K562 (cell line): ENCODE data around the gene MYOCD. TPM values are rescaled to one million over a fixed set of nuclear protein-coding genes. Genes with fewer than 3 reads are reported as not detected.

Experiments
- ATAC-seq: fragments of 200-7000 bp; cut with Tn5 transposase; 3 replicates; pipeline ENCODE4 v1.9.1; 2020; ENCODE audit warnings: moderate library complexity
- BruUV-seq: library from RNA; stranded (reverse); fragments of 400-500 nt; replicated peaks from 2 replicates; lab custom pipeline; 2021; lab: Mats Ljungman, UMichigan
- CTCF ChIA-PET: fragments of 300-600 bp; formaldehyde crosslinking; extraction: SDS; loops from one replicate; lab custom pipeline; 2021; ENCODE audit warnings: low intra/inter-chr PET ratio; lab: Yijun Ruan, JAX
- POLR2A ChIA-PET: fragments of 300-600, 350-650 bp; sonication (Branson Sonifier 250); formaldehyde crosslinking; extraction: SDS; loops from one replicate; lab custom pipeline; 2021; ENCODE audit warnings: antibody characterized with exemption, inconsistent platforms; lab: Yijun Ruan, JAX
- DNase-seq, 4 experiments: peaks; one replicate each; pipeline versions ENCODE4 v3.0.0 to v3.0.0-alpha.2; 2011 to 2018; ENCODE audit warnings: low spot score in 3 of 4, mixed read lengths in 3 of 4; ENCODE audit errors: extremely low read depth in 1 of 4
- FAIRE-seq: peaks from 2 replicates; lab custom pipeline; 2011; peaks lifted over from hg19 to GRCh38; lab: Jason Lieb, UNC
- H2AFZ ChIP-seq: 2 replicates; pipeline ENCODE4 v1.6.0; 2011; ENCODE audit warnings: low read depth, low read length, control low read depth, inconsistent platforms
- H3K27ac ChIP-seq: fragments of 200-600 bp; 3 replicates; pipeline ENCODE4 v1.8.0; 2011; ENCODE audit warnings: low read depth, mild to moderate bottlenecking, control low read depth, inconsistent platforms, low read length, moderate library complexity, mixed read lengths; ENCODE audit errors: extremely low read depth
- H3K27me3 ChIP-seq, 2 experiments: fragments of 300-600 bp in 1 of 2; 2 replicates in 1 of 2; 3 replicates in 1 of 2; pipeline versions ENCODE4 v1.6.0 to v1.8.0; 2011; ENCODE audit warnings: inconsistent platforms in 2 of 2, low read length in 2 of 2, mild to moderate bottlenecking in 1 of 2, mixed read lengths in 1 of 2, moderate library complexity in 1 of 2; ENCODE audit not compliant: control insufficient read depth in 2 of 2, insufficient read depth in 2 of 2
- H3K36me3 ChIP-seq: fragments of 300-600 bp; 3 replicates; pipeline ENCODE4 v1.8.0; 2011; ENCODE audit warnings: mild to moderate bottlenecking, low read length, inconsistent platforms; ENCODE audit not compliant: control insufficient read depth, insufficient read depth
- H3K4me1 ChIP-seq, 2 experiments: fragments of 200-600 bp in 1 of 2; replicated peaks in 1 of 2; 2 replicates in 1 of 2; 3 replicates in 1 of 2; pipeline versions ENCODE4 v1.5.1 to v1.8.0; 2011; ENCODE audit warnings: inconsistent platforms in 2 of 2, low read length in 2 of 2, mild to moderate bottlenecking in 1 of 2, mixed read lengths in 1 of 2, moderate library complexity in 1 of 2; ENCODE audit not compliant: control insufficient read depth in 2 of 2, insufficient read depth in 2 of 2
- H3K4me2 ChIP-seq: 2 replicates; pipeline ENCODE4 v1.6.1; 2011; ENCODE audit warnings: low read length, control low read depth, inconsistent platforms, mixed read lengths; ENCODE audit not compliant: insufficient read depth
- H3K4me3 ChIP-seq: fragments of 200-600 bp; sonication (generic), shearing (Covaris generic); 2 replicates; pipeline ENCODE4 v1.5.1; 2016; ENCODE audit warnings: control low read depth, inconsistent platforms
- H3K79me2 ChIP-seq: fragments of 200-600 bp; 3 replicates; pipeline ENCODE4 v1.8.0; 2011; ENCODE audit warnings: low read length, inconsistent platforms; ENCODE audit not compliant: control insufficient read depth, insufficient read depth
- H3K9ac ChIP-seq, 2 experiments: 2 replicates each; pipeline versions ENCODE4 v1.6.0 to v1.6.1; 2011; ENCODE audit warnings: low read depth in 2 of 2, low read length in 2 of 2, control low read depth in 1 of 2, inconsistent platforms in 1 of 2, mild to moderate bottlenecking in 1 of 2, mixed read lengths in 1 of 2; ENCODE audit not compliant: insufficient read depth in 1 of 2
- H3K9me1 ChIP-seq: one replicate; pipeline ENCODE4 v1.6.0; 2011; ENCODE audit warnings: inconsistent platforms, mild to moderate bottlenecking, low read length, moderate library complexity; ENCODE audit not compliant: control insufficient read depth, insufficient read depth
- H3K9me3 ChIP-seq: replicated peaks from 2 replicates; pipeline ENCODE4 v1.5.1; 2011; ENCODE audit warnings: low read depth, low read length, inconsistent platforms; ENCODE audit not compliant: control insufficient read depth, insufficient read depth
- H4K20me1 ChIP-seq: replicated peaks from 2 replicates; pipeline ENCODE4 v1.6.1; 2011; ENCODE audit warnings: low read length, inconsistent platforms, mixed read lengths; ENCODE audit not compliant: control insufficient read depth, insufficient read depth
- HNRNPH1 ChIP-seq: fragments of 200-400 bp; formaldehyde crosslinking; optimal IDR thresholded peaks from 2 replicates; pipeline ENCODE3; 2017; ENCODE audit warnings: low read depth, mild to moderate bottlenecking, low read length, moderate library complexity
- POLR2AphosphoS5 ChIP-seq: IDR thresholded peaks from 2 replicates; pipeline ENCODE4 v1.6.1; 2011; ENCODE audit warnings: mild to moderate bottlenecking, low read depth, low read length, moderate library complexity; ENCODE audit not compliant: control insufficient read depth, insufficient read depth
- SMARCA4 ChIP-seq: fragments of 450-650 bp; IDR thresholded peaks from 2 replicates; pipeline ENCODE4 v1.6.1; 2016
- SNAPC5 ChIP-seq: fragments of 250-450 bp; sonication (Bioruptor Pico); IDR thresholded peaks from 2 replicates; pipeline ENCODE4 v1.8.0; 2021; ENCODE audit warnings: moderate library complexity, mild to moderate bottlenecking, inconsistent platforms
- SREBF2 ChIP-seq: sonication (generic); formaldehyde crosslinking; IDR thresholded peaks from 2 replicates; pipeline ENCODE4 v1.4.0; 2020; ENCODE audit warnings: mild to moderate bottlenecking, missing genetic modification reagents
- TAF15 ChIP-seq: fragments of 200-400 bp; formaldehyde crosslinking; IDR thresholded peaks from 2 replicates; pipeline ENCODE4 v1.6.1; 2017; ENCODE audit warnings: mild to moderate bottlenecking, low read depth, low read length, moderate library complexity
- TRIM28 ChIP-seq: fragments of 450-650 bp; IDR thresholded peaks from 2 replicates; pipeline ENCODE4 v1.6.1; 2017
- ZBTB43 ChIP-seq: sonication (generic); formaldehyde crosslinking; IDR thresholded peaks from 2 replicates; pipeline ENCODE4 v1.8.0; 2023; ENCODE audit warnings: mild to moderate bottlenecking, missing genetic modification reagents
- ZKSCAN8 ChIP-seq: fragments of 200-800 bp; sonication (Bioruptor generic); IDR thresholded peaks from 2 replicates; pipeline ENCODE4 v1.6.1; 2016; ENCODE audit warnings: missing genetic modification characterization, missing compliant biosample characterization
- WGBS: fragments of 100-300 bp; shearing (Covaris generic); methylation state at CpG from one replicate; pipeline ENCODE4 v1.1.6; 2016; ENCODE audit warnings: low coverage, mixed read lengths; ENCODE audit not compliant: insufficient coverage; ENCODE audit errors: missing lambda C conversion rate; 5-methylcytosine and 5-hydroxymethylcytosine counted together
- in situ Hi-C: fragments of 300-500 bp; cut with MboI; formaldehyde crosslinking; loops from 4 replicates; pipeline ENCODE4 v1.15.0; 2018; ENCODE audit warnings: inconsistent platforms, mixed read lengths
- intact Hi-C: fragments of 100-400 bp; cut with micrococcal nuclease; formaldehyde crosslinking; loops from 2 replicates; pipeline ENCODE4 v1.14.2; 2022
- polyA plus RNA-seq, 8 experiments: library from polyadenylated mRNA; depleted of rRNA in 4 of 8; stranded (reverse) in 5 of 8; unstranded in 3 of 8; fragments of >200 nt; fragmentation: Nextera tagmentation in 2 of 8; fragmentation: Illumina TruSeq in 1 of 8; extraction: Ambion mirVana in 2 of 8; extraction: Trizol in 1 of 8; gene quantifications; 2 replicates each; pipeline versions ENCODE4 v1.2.1 to v1.2.3, GENCODE V29; 2011 to 2014; ENCODE audit warnings: inconsistent platforms in 1 of 8, missing spikeins in 1 of 8
- total RNA-seq, 7 experiments: library from RNA; depleted of rRNA in 6 of 7; stranded (reverse); fragments of >200 nt in 6 of 7; fragmentation: Illumina TruSeq in 2 of 7; extraction: Trizol in 2 of 7; gene quantifications; 2 replicates each; pipeline versions ENCODE4 v1.2.1 to v1.2.3, GENCODE V29; 2011 to 2021; ENCODE audit warnings: low replicate concordance in 1 of 7
- TF ChIP-seq, protein P1 (sequence below): fragments of 250-450 bp; sonication (Bioruptor Pico); IDR thresholded peaks from 2 replicates; pipeline ENCODE4 v1.5.0; 2021; ENCODE audit warnings: mild to moderate bottlenecking, moderate library complexity

The MYOCD gene
- total and polyA plus RNA-seq, 9 of the 15 experiments (the other 6 are each of a cell fraction or from before 2014, with no cell fraction given): not detected

- ChIA-PET CTCF (no interaction called here), POLR2A (no interaction called here)
- 0% methylated on average over 3 of the region's 4 CpGs for WGBS
- H3K9me1 ChIP-seq: no peaks in the 10 kb centered on the region
- ATAC-seq: no peak
- no peaks in the 10 kb centered on the region for H3K36me3 ChIP-seq
- BruUV-seq: no TSS peak
- no peak overlapping the region for H3K4me3 ChIP-seq
- no peak overlapping the region for H3K9ac ChIP-seq
- no peak overlapping the region for H2AFZ ChIP-seq
- H3K4me1 ChIP-seq: no peaks in the 10 kb centered on the region
- intact Hi-C loops: no loop called here
- TF ChIP-seq TAF15 (no peak), HNRNPH1 (no peak), TRIM28 (no peak), ZBTB43 (CRISPR knock-in tag) (no peak), SREBF2 (no peak)
- no peaks in the 10 kb centered on the region for H3K9me3 ChIP-seq
- H3K27me3 ChIP-seq: no peaks in the 10 kb centered on the region
- no peak for DNase-seq
- no peak for FAIRE-seq
- no peak overlapping the region for H3K27ac ChIP-seq
- in situ Hi-C loops: no loop called here
- no peak overlapping the region for H3K4me2 ChIP-seq
- no peaks in the 10 kb centered on the region for H3K79me2 ChIP-seq
- H4K20me1 ChIP-seq: no peaks in the 10 kb centered on the region; the same call in 1 of the 2 replicates
These were observed 46.7 kb downstream of the MYOCD start for GRCh38 chr17:12712415-12712814.

GRCh38 chr17:12712941-12713340 lies 47.3 kb downstream of the MYOCD start:
- ChIA-PET CTCF (no interaction called here), POLR2A (no interaction called here)
- no peaks in the 10 kb centered on the region for H3K4me1 ChIP-seq
- H3K9ac ChIP-seq: no peak overlapping the region
- BruUV-seq: no TSS peak
- H2AFZ ChIP-seq: no peak overlapping the region
- no peaks in the 10 kb centered on the region for H3K9me1 ChIP-seq
- H3K27me3 ChIP-seq: no peaks in the 10 kb centered on the region
- no peaks in the 10 kb centered on the region for H3K79me2 ChIP-seq
- H3K36me3 ChIP-seq: no peaks in the 10 kb centered on the region
- no peak overlapping the region for H3K4me3 ChIP-seq
- in situ Hi-C loops: no loop called here
- no peak overlapping the region for H3K4me2 ChIP-seq
- no peak overlapping the region for H3K27ac ChIP-seq
- ATAC-seq (no peak), FAIRE-seq (no peak), DNase-seq (no peak)
- no peaks in the 10 kb centered on the region for H3K9me3 ChIP-seq
- 4% methylated on average over 3 of the region's 3 CpGs for WGBS
- H4K20me1 ChIP-seq: no peaks in the 10 kb centered on the region; the same call in 1 of the 2 replicates
- intact Hi-C loops: no loop called here
- TF ChIP-seq SMARCA4 (no peak), ZKSCAN8 (CRISPR knock-in tag) (no peak), SNAPC5 (CRISPR knock-in tag) (no peak), POLR2AphosphoS5 (no peak)
- TF ChIP-seq, protein P1, sequence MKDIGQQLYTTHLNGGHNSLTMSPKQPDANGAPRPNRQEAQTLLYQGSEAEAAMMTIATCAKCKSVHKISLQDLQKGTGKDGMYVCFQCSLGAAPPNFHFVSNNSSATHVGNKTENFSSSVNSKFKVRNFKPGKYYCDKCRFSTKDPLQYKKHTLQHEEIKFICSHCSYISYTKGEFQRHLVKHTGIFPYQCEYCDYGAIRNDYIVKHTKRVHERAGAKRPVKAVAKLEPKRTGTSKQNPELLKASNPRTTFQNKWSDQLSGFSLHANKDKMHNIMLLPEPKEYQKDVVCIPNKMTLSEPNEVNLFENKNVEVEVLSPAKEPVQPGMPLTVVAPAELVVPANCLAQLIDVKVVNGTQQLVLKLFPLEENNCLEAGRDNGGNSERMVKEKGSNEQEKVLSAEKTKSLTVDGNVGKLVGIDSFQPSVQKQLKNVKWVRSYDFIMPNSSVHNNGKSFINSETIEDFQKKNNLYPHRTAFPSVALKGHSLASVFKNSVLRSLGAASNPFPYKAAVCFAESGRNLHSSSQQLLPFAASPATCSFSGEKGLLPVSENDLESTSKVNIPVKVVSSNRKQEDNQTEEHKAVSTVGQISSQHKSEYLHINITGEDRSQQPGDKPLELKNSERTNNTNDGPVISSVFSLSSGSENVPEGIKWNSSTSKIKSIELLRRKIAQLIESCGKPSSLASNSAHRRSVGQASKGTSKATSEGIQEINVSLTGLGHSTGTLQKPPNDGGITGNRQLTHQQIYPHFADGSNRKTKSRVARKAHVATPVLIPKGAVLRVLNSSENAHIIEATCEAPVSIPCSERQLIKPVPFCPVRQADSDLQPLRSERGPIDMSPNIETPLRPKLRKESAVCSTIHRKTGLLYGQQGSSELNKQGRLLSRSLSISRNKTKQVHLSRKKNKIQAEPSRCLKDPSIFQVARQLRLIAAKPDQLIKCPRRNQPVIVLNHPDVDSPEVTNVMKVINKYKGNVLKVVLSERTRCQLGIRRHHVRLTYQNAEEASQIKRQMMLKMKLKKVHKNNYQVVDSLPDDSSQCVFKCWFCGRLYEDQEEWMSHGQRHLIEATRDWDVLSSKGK (CRISPR knock-in tag): no peak
